GM21723 (cell line): ENCODE results near the gene KCNB1.

Experiments
- ATAC-seq: cut with Tn5 transposase; IDR thresholded peaks from one replicate; pipeline ENCODE4 v1.9.1; 2021; ENCODE audit warnings: mild to moderate bottlenecking, moderate library complexity; ENCODE audit not compliant: unreplicated experiment

Gene KCNB1

GRCh38 chr20:49471397-49471796, 11.1 kb downstream of the KCNB1 start:
- ATAC-seq = no peak

- ATAC-seq = no peak
Observed at GRCh38 chr20:49470922-49471321, 11.5 kb downstream of the KCNB1 start.

GRCh38 chr20:49469060-49469459, 13.4 kb downstream of the KCNB1 start:
- ATAC-seq = no peak

GRCh38 chr20:49468412-49468811, 14.1 kb downstream of the KCNB1 start:
- ATAC-seq = no peak

GRCh38 chr20:49466114-49466912, 16.2 kb downstream of the KCNB1 start:
- no peak for ATAC-seq

- ATAC-seq = no peak
Observed at GRCh38 chr20:49464556-49464955, 17.9 kb downstream of the KCNB1 start.

- no peak for ATAC-seq
Observed at GRCh38 chr20:49462626-49463025, 19.8 kb downstream of the KCNB1 start.

GRCh38 chr20:49461894-49462620, 20.4 kb downstream of the KCNB1 start:
- no peak for ATAC-seq

GRCh38 chr20:49460916-49461315, 21.6 kb downstream of the KCNB1 start:
- ATAC-seq = no peak

- ATAC-seq = no peak
Observed at GRCh38 chr20:49460131-49460530, 22.3 kb downstream of the KCNB1 start.

- no peak for ATAC-seq
Observed at GRCh38 chr20:49459684-49460083, 22.8 kb downstream of the KCNB1 start.

- ATAC-seq = no peak
Observed at GRCh38 chr20:49457444-49457843, 25.0 kb downstream of the KCNB1 start.

- no peak for ATAC-seq
Observed at GRCh38 chr20:49456646-49457045, 25.8 kb downstream of the KCNB1 start.

GRCh38 chr20:49455691-49456090, 26.8 kb downstream of the KCNB1 start:
- ATAC-seq = no peak

- no peak for ATAC-seq
Observed at GRCh38 chr20:49452011-49452482, 30.4 kb downstream of the KCNB1 start.

GRCh38 chr20:49450281-49450721, 32.2 kb downstream of the KCNB1 start:
- no peak for ATAC-seq

- no peak for ATAC-seq
Observed at GRCh38 chr20:49448917-49449316, 33.6 kb downstream of the KCNB1 start.

- ATAC-seq = no peak
Observed at GRCh38 chr20:49447946-49448809, 34.3 kb downstream of the KCNB1 start.

- no peak for ATAC-seq
Observed at GRCh38 chr20:49447364-49447763, 35.1 kb downstream of the KCNB1 start.

- no peak for ATAC-seq
Observed at GRCh38 chr20:49446808-49447207, 35.7 kb downstream of the KCNB1 start.

- ATAC-seq = no peak
Observed at GRCh38 chr20:49446080-49446479, 36.4 kb downstream of the KCNB1 start.
